Omental fat pad (tissue), 4 donors: ENCODE results near the gene C7orf57. TPM values are rescaled to one million over a fixed set of nuclear protein-coding genes. Genes with fewer than 3 reads are reported as not detected.
"Not testable (repeated sequence)": the region's sequence is repeated elsewhere in the genome, so short reads cannot be mapped to it uniquely, and the experiment has no call there.

Experiments used
- ATAC-seq: fragments of 150-250 bp; one replicate; pipeline ENCODE4 v1.9.1; 2016; ENCODE audit warnings: mild to moderate bottlenecking, moderate library complexity; ENCODE audit not compliant: low FRiP score
- DNase-seq: peaks from one replicate; pipeline ENCODE4 v3.0.0-alpha.2; 2019; ENCODE audit warnings: low spot score
- CTCF ChIP-seq, 3 donors: fragments of 450-650 bp; IDR thresholded peaks; one replicate each; pipeline ENCODE4 v1.5.1; 2016 to 2017; ENCODE audit warnings: antibody characterized with exemption in 3 of 3, mild to moderate bottlenecking in 3 of 3, moderate library complexity in 2 of 3
- total RNA-seq, 4 donors: library from RNA; depleted of rRNA; stranded (reverse); fragments of >200 nt; gene quantifications; one replicate each; pipeline ENCODE4 v1.1.0, GENCODE V29; 2016

Gene C7orf57
- total RNA-seq, 4 donors from 2014 or later = 0.24 TPM; not detected in 3

- ATAC-seq (no peak), DNase-seq (no peak)
- no peak for TF ChIP-seq CTCF (IDR thresholded peaks at IDR 0.05)
Measured at GRCh38 chr7:47999413-47999812, 35.9 kb upstream of the C7orf57 start.

- not testable (repeated sequence) for DNase-seq, ATAC-seq
Measured at GRCh38 chr7:48000164-48000563, 35.2 kb upstream of the C7orf57 start.

- ATAC-seq = no peak
- no peak for DNase-seq
Measured at GRCh38 chr7:48004032-48004431, 31.3 kb upstream of the C7orf57 start.

GRCh38 chr7:48004638-48005037 lies 30.7 kb upstream of the C7orf57 start:
- no peak for TF ChIP-seq CTCF (IDR thresholded peaks at IDR 0.05)
- DNase-seq (no peak), ATAC-seq (no peak)

More at GRCh38 chr7:48004032-48004431, 31.3 kb upstream of the C7orf57 start:
- TF ChIP-seq CTCF (IDR thresholded peaks at IDR 0.05) = no peak

GRCh38 chr7:48006866-48007265 lies 28.5 kb upstream of the C7orf57 start:
- ATAC-seq (no peak), DNase-seq (no peak)
- no peak for TF ChIP-seq CTCF (IDR thresholded peaks at IDR 0.05)

- ATAC-seq = no peak
- no peak for TF ChIP-seq CTCF (IDR thresholded peaks at IDR 0.05)
- DNase-seq = no peak
Measured at GRCh38 chr7:48009257-48009656, 26.1 kb upstream of the C7orf57 start.

- ATAC-seq = no peak
Measured at GRCh38 chr7:48009954-48010353, 25.4 kb upstream of the C7orf57 start.

More at GRCh38 chr7:48009954-48010353, 25.4 kb upstream of the C7orf57 start:
- no peak for DNase-seq
- TF ChIP-seq CTCF (IDR thresholded peaks at IDR 0.05) = no peak
